Keratinocyte (primary cell): ENCODE results near the gene HDAC3. TPM values are rescaled to one million over a fixed set of nuclear protein-coding genes. Genes with fewer than 3 reads are reported as not detected.

Source experiments
- DNase-seq: peaks from one replicate; pipeline ENCODE4 v3.0.0-alpha.2; 2011; ENCODE audit warnings: low read depth, missing footprints, low spot score
- FAIRE-seq: peaks from 2 replicates; lab custom pipeline; 2011; peaks lifted over from hg19 to GRCh38; lab: Jason Lieb, UNC
- H2AFZ ChIP-seq: 2 replicates; pipeline ENCODE4 v1.6.0; 2012; ENCODE audit warnings: low read length, control low read depth, inconsistent platforms; ENCODE audit not compliant: control insufficient read depth
- H3K27ac ChIP-seq: 2 replicates; pipeline ENCODE4 v1.5.1; 2011; ENCODE audit warnings: low read length; ENCODE audit not compliant: control insufficient read depth, insufficient read depth
- H3K27me3 ChIP-seq: 3 replicates; pipeline ENCODE4 v1.6.0; 2011; ENCODE audit warnings: low read length; ENCODE audit not compliant: control insufficient read depth, insufficient read depth; ENCODE audit errors: extremely low read depth
- H3K36me3 ChIP-seq, 2 experiments: 2 replicates in 1 of 2; 3 replicates in 1 of 2; pipeline ENCODE4 v1.5.1; 2011; ENCODE audit warnings: low read length in 2 of 2, mild to moderate bottlenecking in 1 of 2; ENCODE audit not compliant: control insufficient read depth in 2 of 2, insufficient read depth in 2 of 2; ENCODE audit errors: extremely low read depth in 1 of 2
- H3K4me1 ChIP-seq: 3 replicates; pipeline ENCODE4 v1.5.1; 2011; ENCODE audit warnings: low read length; ENCODE audit not compliant: control insufficient read depth, insufficient read depth; ENCODE audit errors: extremely low read depth
- H3K4me2 ChIP-seq: 3 replicates; pipeline ENCODE4 v1.6.0; 2011; ENCODE audit warnings: low read depth, low read length; ENCODE audit not compliant: control insufficient read depth, insufficient read depth; ENCODE audit errors: extremely low read depth
- H3K4me3 ChIP-seq, 3 experiments: fragments of 200-600 bp in 1 of 3; sonication (generic) in 1 of 3; 2 replicates in 2 of 3; 3 replicates in 1 of 3; pipeline ENCODE4 v1.5.1; 2011 to 2016; ENCODE audit warnings: low read length in 3 of 3, mild to moderate bottlenecking in 3 of 3, control low read depth in 2 of 3, inconsistent platforms in 1 of 3, low read depth in 1 of 3, mixed read lengths in 1 of 3, mixed run types in 1 of 3, moderate library complexity in 1 of 3; ENCODE audit not compliant: control insufficient read depth in 2 of 3, insufficient read depth in 2 of 3; ENCODE audit errors: extremely low read depth in 1 of 3
- H3K79me2 ChIP-seq: 2 replicates; pipeline ENCODE4 v1.6.0; 2012; ENCODE audit warnings: low read length; ENCODE audit not compliant: control insufficient read depth, insufficient read depth
- H3K9ac ChIP-seq: 3 replicates; pipeline ENCODE4 v1.6.0; 2011; ENCODE audit warnings: low read length; ENCODE audit not compliant: control insufficient read depth, insufficient read depth; ENCODE audit errors: extremely low read depth
- H3K9me1 ChIP-seq: 3 replicates; pipeline ENCODE4 v1.6.0; 2011; ENCODE audit warnings: low read length; ENCODE audit not compliant: control insufficient read depth, insufficient read depth; ENCODE audit errors: extremely low read depth
- H3K9me3 ChIP-seq: 2 replicates; pipeline ENCODE4 v1.5.1; 2012; ENCODE audit warnings: low read depth, low read length; ENCODE audit not compliant: control insufficient read depth
- H4K20me1 ChIP-seq: 3 replicates; pipeline ENCODE4 v1.6.0; 2011; ENCODE audit warnings: low read length; ENCODE audit not compliant: control insufficient read depth, insufficient read depth; ENCODE audit errors: extremely low read depth
- EZH2 ChIP-seq: IDR thresholded peaks from one replicate; pipeline ENCODE4 v1.6.1; 2012; ENCODE audit warnings: inconsistent platforms, mild to moderate bottlenecking, low read length, moderate library complexity
- dilution Hi-C: fragments of 300-500 bp; cut with MboI; formaldehyde crosslinking; loops from one replicate; pipeline ENCODE4 v1.7.0; 2020; ENCODE audit warnings: low sequenced_read_pairs; ENCODE audit not compliant: extremely low pct_ligation_motif_present
- polyA plus RNA-seq, 5 experiments: library from polyadenylated mRNA; depleted of rRNA in 3 of 5; stranded (reverse) in 3 of 5; stranded (forward) in 1 of 5; unstranded in 1 of 5; fragments of >200 nt; gene quantifications; 1 replicate in 1 of 5; 2 replicates in 3 of 5; 3 replicates in 1 of 5; pipeline versions ENCODE4 v1.2.1 to v1.2.3, GENCODE V29; 2011 to 2012; ENCODE audit warnings: missing spikeins in 2 of 5, low read depth in 1 of 5, low replicate concordance in 1 of 5
- TF ChIP-seq, protein P1 (sequence below), 3 experiments: IDR thresholded peaks in 1 of 3; conservative IDR thresholded peaks in 1 of 3; optimal IDR thresholded peaks in 1 of 3; 2 replicates in 2 of 3; 3 replicates in 1 of 3; pipeline versions ENCODE3 to v1.5.1; 2011; ENCODE audit warnings: low read length in 3 of 3, mild to moderate bottlenecking in 3 of 3, moderate library complexity in 2 of 3, control low read depth in 1 of 3, inconsistent platforms in 1 of 3; ENCODE audit not compliant: insufficient read depth in 2 of 3; ENCODE audit errors: extremely low read depth in 1 of 3

Gene HDAC3
- polyA plus RNA-seq, 1 donor (not counting 4 experiments of a cell fraction or from before 2014, with no cell fraction given) = 97.4 TPM

DNA sequence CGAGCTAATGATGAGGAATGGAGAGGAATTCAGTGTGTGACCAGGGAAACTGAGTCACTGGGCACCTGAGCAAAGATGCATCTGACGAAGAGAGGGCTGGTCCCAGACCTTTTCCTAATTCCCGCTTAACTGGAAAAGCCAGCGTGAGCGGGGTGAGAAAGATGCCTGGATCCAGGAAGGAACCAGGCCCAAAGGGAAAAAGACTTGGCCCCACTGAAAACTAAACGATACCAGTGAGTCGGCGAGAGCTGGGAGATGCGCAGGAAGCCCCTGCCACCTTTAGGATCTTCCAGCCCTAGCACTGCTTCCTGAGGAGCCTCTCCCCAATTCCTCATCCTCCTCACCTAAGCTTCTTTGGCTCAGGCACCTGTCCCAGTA, 15.1 kb upstream of the HDAC3 start:
- Histone ChIP-seq H3K9me3 (no peaks in the 10 kb centered on the region), H3K36me3 (peaks cover 0 to 3% of the 10 kb centered on the region in 2 experiments), H3K79me2 (no peaks in the 10 kb centered on the region), H3K27me3 (no peaks in the 10 kb centered on the region), H3K9ac (peak overlapping the region; percentile 60), H3K9me1 (no peaks in the 10 kb centered on the region), H3K27ac (no peak overlapping the region), H3K4me3 (peak overlapping the region; percentile 58 to 70 (median 68)), H3K4me1 (peaks cover 8% of the 10 kb centered on the region), H4K20me1 (no peaks in the 10 kb centered on the region), H3K4me2 (peak overlapping the region; percentile 77), H2AFZ (peak overlapping the region; percentile 86)
- DNase-seq = no peak
- dilution Hi-C loops = no loop called here
- no peak for FAIRE-seq
- TF ChIP-seq, protein P1, sequence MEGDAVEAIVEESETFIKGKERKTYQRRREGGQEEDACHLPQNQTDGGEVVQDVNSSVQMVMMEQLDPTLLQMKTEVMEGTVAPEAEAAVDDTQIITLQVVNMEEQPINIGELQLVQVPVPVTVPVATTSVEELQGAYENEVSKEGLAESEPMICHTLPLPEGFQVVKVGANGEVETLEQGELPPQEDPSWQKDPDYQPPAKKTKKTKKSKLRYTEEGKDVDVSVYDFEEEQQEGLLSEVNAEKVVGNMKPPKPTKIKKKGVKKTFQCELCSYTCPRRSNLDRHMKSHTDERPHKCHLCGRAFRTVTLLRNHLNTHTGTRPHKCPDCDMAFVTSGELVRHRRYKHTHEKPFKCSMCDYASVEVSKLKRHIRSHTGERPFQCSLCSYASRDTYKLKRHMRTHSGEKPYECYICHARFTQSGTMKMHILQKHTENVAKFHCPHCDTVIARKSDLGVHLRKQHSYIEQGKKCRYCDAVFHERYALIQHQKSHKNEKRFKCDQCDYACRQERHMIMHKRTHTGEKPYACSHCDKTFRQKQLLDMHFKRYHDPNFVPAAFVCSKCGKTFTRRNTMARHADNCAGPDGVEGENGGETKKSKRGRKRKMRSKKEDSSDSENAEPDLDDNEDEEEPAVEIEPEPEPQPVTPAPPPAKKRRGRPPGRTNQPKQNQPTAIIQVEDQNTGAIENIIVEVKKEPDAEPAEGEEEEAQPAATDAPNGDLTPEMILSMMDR (optimal IDR thresholded peaks at IDR 0.05 in 1 of 3, IDR thresholded peaks at IDR 0.05 in 1 of 3, conservative IDR thresholded peaks at IDR 0.05 in 1 of 3; ENCODE audit: extremely low read depth in 1 of 3, insufficient read depth in 2 of 3, low read length in 3 of 3) = no peak
- no peak for TF ChIP-seq EZH2

DNA sequence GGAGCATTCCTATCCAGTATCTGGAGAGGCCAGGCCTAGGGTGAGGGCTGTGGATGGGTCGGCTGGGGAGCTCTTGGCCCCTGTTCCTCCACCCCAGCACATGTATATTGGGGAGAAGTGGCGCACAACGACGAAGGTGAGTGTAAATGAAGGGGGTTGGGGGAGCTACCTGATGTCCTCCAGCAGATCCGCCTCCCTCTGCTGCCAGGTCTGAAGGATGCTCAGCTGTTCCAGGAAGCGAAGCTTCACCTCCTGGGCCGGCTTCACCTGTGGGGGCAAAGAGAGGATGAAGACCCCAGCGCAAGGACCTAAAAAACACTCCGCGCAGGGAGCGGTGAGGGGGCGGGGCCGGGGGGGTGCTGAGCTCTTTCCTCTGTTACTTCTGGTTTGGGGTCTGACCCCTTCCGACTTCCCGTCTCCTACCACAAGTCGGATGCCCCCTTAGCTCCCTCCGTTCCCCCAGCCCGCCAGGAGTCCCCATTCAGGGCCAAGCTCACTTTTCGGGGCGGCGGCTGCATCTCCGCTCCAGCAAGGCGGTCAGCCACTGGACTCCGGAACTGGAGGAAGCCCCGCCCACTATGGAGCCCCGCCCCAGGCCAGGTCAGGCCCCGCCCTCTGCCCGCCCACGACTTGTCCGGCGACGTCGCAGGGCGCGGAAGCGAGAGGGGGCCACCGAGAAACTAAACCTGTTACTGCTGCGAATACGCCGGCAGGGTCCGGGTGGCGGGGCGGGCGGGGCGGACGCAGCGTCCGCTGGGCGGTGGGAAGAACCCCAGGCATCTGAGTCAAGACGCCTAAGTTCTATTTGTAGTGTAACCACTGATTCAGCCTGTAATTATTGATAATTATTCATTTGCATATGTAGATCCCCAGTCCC, 14.4 kb upstream of the HDAC3 start, which contains the start of gene FCHSD1:
TSS of gene FCHSD1 (minus strand) at position 568 of the 877 bp plus-strand sequence. CDS start at position 518, 50 bp downstream.
- Histone ChIP-seq H3K79me2 (no peaks in the 10 kb centered on the region), H3K9me1 (no peaks in the 10 kb centered on the region), H3K4me2 (peak within 1 kb of the TSS; percentile 77), H3K4me3 (peak within 1 kb of the TSS; percentile 58 to 70 (median 68)), H2AFZ (peak within 1 kb of the TSS; percentile 86), H3K4me1 (peaks cover 8% of the 10 kb centered on the region), H4K20me1 (no peaks in the 10 kb centered on the region), H3K9ac (peak within 1 kb of the TSS; percentile 60), H3K9me3 (no peaks in the 10 kb centered on the region), H3K27ac (peak within 1 kb of the TSS; percentile 8), H3K27me3 (no peaks in the 10 kb centered on the region), H3K36me3 (peaks cover 0 to 3% of the 10 kb centered on the region in 2 experiments)
- no peak for TF ChIP-seq EZH2
- TF ChIP-seq, protein P1 (optimal IDR thresholded peaks at IDR 0.05 in 1 of 3, IDR thresholded peaks at IDR 0.05 in 1 of 3, conservative IDR thresholded peaks at IDR 0.05 in 1 of 3; ENCODE audit: extremely low read depth in 1 of 3, insufficient read depth in 2 of 3, low read length in 3 of 3) = no peak
- dilution Hi-C loops = no loop called here
- FAIRE-seq = no peak
- no peak for DNase-seq
